ENCODE measurements around the gene SGMS1.
"Not testable (repeated sequence)": the region's sequence is repeated elsewhere in the genome, so short reads cannot be mapped to it uniquely, and the experiment has no call there.

SGMS1 gene

DNA sequence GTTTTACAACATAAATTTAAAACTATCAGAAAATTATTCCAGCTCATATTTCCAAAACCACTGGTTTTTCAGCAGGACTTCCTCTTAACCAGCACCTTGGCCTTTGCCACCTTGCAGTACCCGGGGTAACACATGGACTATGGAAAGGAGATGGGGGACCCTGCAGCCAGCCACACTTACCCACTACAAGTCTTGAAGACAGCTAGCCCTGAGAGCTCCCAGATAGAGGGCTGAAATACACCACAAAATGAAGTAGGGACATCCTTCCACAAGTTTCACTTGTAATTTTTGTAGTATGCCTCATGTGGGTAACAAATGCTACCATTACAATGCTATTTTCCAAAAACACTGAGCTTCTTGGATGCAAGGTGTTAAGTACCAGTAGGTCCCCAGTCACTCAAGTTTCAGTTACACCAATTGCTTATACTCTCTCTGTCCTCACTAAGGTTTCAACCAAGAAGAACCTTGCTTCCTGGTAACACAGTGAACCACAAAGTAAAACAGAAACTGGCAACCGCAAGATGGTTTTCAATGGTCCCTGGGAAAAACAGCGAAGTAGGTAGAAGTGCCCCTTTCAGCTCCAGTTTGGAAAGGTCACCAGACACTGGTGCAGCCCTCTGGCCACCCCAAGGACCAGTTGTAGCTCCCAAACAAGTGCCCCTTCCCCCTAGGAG is 110.9 kb downstream of the SGMS1 start:
- no peak for DNase-seq (ENCODE audit: extremely low read depth in 1 of 2, low read depth in 1 of 2)

DNA sequence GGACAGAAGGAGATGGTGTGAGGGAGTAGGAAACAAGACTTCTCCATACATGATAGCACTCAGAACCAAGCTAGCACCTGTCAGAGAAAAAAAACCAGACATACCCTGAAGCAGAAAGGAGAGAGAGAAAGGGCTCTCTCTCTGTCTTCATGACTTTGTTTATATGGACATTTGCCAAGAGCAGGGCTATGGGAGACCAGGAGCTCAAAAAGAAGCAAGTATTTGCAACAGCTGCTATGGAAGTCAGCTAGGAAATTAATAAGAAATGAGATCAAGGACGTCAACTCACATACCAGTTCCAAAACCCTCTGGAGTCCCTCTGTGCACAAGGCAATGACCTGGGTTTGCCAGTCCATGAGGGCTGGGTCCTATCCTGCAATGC is 111.6 kb downstream of the SGMS1 start:
- no peak for DNase-seq (ENCODE audit: extremely low read depth in 1 of 2, low read depth in 1 of 2)

DNA sequence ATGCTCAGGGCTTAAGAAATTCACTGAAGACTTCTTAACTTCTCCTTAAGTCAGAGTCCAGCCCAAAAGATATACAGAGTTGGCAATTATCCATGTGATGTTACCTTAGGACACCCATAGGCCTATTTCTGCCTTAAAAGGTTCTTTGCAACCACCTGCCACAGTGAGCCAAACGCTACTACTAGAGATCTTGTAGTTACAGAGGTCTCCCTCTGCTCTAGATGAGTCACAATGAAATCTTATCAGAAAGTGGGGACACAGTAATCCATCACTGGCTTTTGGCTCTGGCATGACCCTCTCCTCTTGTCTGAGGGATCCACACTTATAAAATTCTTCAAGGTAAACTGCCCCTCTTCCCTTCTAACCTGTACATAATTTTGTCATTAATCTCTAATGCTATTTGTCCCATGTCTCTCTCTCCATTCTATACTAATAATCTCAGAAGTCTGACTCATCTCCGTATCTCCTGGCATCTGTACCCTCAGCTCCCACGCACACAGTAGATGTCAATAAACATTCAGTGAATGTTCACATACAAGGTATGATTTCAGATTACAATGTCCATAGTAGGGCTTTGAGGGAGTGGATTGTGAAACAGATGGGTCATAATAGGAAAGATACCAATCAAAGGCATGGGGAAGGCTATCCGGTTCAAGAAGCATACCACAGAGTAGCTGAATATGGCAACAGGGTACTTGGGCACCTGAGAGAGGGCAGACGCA is 112.1 kb downstream of the SGMS1 start:
- no peak for DNase-seq (ENCODE audit: extremely low read depth in 1 of 2, low read depth in 1 of 2)

DNA sequence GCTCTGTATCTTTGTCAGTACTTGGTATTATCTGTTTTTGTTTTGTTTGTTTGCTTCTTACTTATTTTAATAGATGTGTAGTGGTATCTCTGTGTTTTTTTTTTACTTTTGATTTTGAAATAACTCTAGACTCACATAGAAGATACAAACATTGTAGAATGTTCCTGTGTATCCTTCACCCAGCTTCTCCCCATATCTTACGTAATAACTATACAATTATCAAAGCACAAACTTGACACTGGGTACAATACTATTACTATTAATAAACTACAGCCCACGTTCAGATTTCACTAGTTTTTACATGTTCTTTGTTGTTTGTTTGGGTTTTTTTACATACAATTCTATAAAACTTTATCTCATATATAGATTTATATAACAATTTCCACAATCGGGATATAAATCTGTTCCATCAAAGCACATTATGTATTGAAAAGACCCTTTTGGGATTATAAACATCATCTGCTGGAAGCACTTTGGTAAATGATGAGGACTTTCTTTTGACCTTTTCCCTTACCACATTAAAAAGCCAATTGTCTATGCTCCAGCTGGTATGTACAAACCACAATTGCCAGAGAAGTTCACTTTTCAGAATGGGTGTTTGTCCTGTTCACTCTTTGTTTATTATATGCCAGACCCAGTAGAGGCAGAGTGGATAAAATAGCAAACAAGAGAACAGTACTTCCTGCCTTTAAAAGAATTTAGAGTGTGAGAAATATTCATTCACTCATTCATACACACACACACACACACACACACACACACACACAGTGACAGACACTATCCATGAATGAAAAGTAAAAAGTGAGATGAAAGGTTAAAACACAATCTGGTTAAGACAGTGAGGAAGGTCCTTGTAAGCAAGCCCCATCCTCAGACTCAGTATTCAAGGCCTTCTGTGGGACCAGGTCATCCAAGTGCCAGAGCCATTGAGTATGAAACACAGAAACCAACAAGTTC is 113.0 kb downstream of the SGMS1 start:
- no peak for DNase-seq (ENCODE audit: extremely low read depth in 1 of 2, low read depth in 1 of 2)

DNA sequence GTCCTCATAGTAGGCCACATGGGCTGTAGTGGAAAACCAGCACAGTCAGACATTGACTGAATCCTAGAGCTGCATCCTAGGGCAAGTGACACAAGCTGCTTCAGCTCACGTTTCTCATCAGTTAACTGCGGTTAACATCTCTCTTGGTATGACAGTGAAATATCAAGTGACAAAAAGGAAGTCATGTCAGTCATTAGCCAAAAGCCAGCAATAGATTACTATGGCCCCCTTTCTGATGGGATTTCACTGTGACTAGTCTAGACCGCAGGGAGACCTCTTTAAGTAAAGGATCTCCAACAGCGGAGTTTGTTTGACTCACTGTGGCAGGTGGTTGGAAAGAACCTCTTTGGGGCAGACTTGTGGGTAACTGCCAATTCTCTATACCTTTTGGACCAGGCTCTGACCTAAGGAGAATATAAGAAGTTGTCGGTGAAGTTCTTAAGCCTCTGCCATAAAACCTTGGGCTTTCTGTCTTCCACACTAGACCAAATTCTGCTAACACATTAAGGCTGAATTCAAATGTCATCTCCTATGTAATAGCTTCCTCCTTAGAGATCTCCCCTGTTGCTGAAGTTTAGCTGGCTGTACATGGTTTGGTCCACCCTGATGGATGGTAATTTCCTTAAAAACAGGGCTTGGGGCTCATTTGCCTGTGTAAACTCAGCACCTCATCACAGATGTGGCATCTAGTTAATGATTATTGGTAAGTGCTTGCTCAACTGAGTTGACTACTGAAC is 115.3 kb downstream of the SGMS1 start:
- DNase-seq (ENCODE audit: extremely low read depth in 1 of 2, low read depth in 1 of 2): no peak

DNA sequence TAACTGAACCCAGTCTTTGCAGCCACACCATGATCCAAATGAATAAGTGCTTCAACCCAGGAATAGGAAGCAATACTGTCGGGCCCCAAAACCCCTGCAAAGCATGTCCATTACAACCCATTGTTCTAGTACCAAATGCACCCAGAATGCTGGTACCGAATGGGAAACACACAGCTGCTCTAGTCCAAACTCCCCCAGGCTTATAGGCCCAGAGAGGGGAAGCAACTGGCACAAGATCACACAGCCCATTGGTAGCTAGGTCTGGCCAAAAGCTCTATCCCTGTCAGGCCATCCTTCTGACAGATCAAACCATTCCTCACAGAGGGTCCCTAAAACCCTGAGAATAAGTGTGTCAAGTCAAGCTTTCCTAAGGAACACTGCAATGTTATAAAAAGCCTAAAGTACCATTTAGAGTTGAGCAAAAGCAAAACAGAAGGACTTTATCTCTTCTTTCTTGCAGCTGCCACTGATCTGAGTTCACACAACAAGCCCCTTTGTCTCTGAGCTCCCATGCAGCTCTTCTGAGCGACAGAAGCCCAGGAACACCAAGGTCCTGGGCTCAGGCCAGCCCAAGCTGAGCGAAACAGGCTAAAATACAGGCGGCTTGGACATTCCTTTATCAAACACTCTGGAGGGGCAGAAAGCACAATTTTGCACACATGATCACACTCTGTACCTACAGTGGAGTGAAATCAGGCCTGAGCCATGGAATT is 116.7 kb downstream of the SGMS1 start:
- no peak for DNase-seq (ENCODE audit: extremely low read depth in 1 of 2, low read depth in 1 of 2)

DNA sequence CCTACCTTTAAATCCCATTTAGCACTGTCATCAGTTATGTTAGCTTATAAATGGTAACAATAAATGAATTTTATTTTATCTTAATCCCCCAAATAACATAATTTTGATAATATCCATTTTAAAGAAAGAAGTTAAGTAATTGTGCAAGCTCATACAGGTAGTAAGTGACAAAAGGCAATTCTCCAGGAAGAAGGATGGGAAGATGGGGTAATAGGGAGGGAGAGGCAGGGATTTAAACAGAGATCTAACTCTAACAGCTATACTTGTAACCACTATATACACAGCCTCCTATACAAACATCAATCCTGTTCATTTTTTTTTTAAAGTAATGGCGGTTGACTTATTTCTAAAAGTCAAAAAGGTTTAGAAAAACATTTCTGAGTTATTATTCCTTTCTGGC is 119.4 kb downstream of the SGMS1 start:
- DNase-seq (ENCODE audit: extremely low read depth in 1 of 2, low read depth in 1 of 2): no peak

DNA sequence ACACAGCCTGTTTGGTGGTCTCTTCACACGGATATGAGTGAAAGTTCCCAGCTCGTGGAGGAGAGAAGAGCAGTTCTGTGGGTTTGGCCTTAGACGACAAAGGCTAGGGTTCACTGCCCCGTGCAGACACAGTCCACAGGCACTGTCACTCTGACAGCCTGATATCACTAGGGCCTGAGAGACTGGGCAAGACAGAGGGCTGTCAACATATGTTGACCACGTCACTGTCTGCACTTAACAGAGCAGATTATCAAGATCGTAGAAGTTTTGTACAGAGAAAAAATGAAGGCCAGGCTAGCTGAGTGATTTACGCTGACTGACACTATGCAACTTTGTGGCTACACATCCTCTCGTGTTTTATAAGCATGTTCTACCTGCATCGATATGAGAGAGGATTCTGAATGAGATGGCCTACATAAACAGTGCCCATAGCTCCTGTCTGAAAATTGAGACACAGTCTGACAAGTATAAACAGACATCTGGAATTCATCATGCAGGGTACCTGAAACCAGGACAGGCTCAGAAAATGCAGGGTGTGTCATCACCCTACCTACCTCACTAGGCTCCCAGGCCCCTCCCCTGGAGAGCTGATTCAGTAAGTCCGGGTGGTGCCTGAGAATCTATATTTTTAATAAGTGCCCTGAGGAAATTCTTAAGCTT is 120.0 kb downstream of the SGMS1 start:
- DNase-seq (ENCODE audit: extremely low read depth in 1 of 2, low read depth in 1 of 2): no peak

DNA sequence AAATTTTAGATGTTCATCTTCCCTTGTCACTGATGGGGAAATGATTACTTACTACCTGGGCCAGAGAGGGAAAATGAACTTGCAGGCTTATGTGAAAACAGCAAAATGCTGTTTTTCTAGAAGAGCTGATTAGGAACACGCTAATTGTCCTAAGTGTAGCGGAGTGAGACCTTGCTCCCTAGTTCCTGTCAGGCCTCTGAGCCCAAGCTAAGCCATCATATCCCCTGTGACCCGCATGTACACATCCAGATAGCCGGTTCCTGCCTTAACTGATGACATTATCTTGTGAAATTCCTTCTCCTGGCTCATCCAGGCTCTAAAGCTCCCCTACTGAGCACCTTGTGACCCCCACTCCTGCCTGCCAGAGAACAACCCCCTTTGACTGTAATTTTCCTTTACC is 120.6 kb downstream of the SGMS1 start:
- DNase-seq (ENCODE audit: extremely low read depth in 1 of 2, low read depth in 1 of 2): not testable (repeated sequence)

DNA sequence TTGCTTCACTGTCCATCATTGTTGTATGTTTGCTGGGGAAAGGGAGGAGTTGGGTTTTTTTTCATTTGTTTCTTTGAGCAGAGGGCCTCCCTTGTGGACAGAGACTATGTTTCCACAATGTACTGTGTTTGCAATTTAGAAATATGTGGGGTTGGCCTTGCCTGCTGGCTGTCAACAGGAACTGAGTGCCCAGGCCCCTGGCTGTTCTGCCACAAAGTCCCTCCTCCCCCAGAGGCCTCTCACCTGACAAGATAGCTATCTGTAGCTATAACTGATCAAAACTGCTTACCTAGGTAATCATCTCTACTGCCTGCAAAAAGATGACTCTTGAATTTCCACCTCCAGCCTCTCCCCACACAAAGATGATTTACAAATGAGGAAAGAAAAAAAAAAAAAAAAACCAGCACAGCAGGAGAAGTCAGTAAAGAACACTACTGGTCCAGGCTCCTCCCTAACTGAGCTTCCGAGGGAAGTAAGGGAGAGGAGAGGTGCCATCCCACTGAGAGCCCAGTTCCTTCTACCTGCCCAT is 121.8 kb downstream of the SGMS1 start:
- DNase-seq (ENCODE audit: extremely low read depth in 1 of 2, low read depth in 1 of 2): no peak

DNA sequence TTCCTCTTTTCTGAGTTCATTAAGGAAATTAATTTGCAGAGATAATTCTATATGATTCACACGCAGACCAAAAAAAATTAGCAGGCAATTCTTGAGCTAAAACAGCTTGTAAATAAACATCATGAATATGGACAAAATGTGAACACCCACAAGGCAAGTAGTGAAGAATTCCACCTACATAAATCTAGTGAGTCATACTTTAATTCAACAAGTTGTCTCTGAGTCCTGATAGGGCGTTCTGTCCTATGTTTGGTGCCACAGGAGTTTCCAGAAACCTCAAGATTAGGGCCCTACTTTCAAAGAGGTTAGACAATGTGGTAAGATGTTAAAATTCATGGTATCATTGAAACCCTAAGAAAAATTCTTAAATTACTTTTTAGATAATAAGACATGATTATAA is 122.3 kb downstream of the SGMS1 start:
- no peak for DNase-seq (ENCODE audit: extremely low read depth in 1 of 2, low read depth in 1 of 2)

DNA sequence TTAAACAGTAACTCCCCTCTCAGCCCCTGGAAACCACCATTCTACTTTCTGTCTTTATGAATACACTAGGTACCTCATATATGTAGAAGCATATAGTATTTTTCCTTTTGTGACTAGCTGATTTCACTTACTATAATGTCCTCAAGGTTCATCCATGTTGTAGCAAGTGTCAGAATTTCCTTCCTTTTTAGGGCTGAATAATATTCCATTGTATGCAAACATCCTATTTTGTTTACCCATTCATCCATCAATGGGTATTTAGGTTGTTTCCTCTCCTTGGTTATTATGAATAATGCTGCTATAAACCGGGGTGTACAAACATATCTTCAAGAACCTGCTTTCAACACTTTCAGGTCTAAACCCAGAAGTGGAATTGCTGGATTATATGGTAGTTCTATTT is 125.3 kb downstream of the SGMS1 start:
- no peak for DNase-seq (ENCODE audit: extremely low read depth in 1 of 2, low read depth in 1 of 2)

DNA sequence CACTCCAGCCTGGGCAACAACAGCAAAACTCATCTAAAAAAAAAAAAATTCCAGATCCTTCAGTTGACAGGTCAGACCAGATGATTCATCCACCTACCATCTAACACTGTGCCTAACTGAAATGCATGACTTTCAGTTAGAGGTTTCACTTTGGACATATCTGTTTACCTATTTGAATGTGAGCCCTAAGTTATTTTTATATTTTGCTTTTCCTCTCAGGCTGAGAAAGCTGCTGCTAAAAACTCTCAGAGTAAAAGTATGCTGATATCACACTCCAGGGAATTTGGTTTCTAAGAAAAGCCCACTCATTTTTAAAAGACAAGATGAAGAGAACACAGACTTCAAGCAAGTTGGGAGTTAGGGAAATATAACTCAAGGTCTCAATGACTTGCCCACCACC is 126.0 kb downstream of the SGMS1 start:
- DNase-seq (ENCODE audit: extremely low read depth in 1 of 2, low read depth in 1 of 2): no peak

DNA sequence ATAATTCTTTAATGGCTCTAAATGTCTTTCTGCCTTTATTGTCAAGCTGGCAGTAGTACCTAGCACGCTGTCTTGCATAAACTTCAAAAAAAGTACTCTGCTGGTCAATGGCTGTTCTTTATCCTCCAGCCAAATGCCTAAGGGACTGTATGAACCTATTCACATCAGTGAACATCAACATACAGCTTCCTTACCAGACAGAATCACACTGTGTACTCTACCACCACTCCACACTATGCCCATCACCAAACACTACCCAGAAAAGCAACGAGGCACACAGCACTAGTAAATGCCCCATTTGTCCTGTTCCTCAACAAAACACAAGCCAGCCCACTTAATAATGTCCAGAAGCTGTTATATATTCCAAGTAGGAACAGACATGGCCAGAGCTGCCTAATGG is 127.5 kb downstream of the SGMS1 start:
- no peak for DNase-seq (ENCODE audit: extremely low read depth in 1 of 2, low read depth in 1 of 2)

DNA sequence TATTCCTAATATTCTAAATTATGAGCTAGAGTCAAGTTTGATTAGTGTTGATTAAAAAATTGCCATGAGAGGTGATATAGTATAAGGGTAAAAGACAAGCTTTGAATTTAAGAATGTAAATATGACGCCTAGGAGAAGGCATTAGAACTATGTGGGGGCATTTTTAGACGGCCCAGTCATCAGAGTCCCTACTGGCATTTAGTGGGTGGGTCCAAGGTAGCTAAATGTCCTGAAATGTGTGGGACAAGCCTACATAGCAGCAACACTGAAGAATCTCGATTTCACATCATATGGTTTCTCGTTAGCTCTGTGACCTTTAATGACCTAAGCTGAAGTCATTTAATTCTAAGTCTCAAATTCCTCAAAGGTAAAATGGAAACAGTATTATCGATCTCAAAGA is 133.5 kb downstream of the SGMS1 start:
- no peak for DNase-seq (ENCODE audit: extremely low read depth in 1 of 2, low read depth in 1 of 2)

DNA sequence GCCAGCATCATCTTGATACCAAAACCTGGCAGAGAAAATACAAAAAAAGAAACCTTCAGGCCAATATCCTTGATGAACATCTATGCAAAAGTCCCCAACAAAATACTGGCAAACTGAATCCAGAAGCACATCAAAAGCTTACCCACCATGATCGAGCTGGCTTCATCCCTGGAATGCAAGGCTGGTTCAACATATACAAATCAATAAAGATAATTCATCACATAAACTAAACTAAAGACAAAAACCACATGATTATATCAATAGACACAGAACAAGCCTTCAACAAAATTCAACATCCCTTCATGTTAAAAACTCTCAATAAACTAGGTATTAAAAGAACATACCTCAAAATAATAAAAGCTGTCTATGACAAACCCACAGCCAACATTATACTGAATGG is 139.2 kb downstream of the SGMS1 start:
- DNase-seq (ENCODE audit: extremely low read depth in 1 of 2, low read depth in 1 of 2): not testable (repeated sequence)

DNA sequence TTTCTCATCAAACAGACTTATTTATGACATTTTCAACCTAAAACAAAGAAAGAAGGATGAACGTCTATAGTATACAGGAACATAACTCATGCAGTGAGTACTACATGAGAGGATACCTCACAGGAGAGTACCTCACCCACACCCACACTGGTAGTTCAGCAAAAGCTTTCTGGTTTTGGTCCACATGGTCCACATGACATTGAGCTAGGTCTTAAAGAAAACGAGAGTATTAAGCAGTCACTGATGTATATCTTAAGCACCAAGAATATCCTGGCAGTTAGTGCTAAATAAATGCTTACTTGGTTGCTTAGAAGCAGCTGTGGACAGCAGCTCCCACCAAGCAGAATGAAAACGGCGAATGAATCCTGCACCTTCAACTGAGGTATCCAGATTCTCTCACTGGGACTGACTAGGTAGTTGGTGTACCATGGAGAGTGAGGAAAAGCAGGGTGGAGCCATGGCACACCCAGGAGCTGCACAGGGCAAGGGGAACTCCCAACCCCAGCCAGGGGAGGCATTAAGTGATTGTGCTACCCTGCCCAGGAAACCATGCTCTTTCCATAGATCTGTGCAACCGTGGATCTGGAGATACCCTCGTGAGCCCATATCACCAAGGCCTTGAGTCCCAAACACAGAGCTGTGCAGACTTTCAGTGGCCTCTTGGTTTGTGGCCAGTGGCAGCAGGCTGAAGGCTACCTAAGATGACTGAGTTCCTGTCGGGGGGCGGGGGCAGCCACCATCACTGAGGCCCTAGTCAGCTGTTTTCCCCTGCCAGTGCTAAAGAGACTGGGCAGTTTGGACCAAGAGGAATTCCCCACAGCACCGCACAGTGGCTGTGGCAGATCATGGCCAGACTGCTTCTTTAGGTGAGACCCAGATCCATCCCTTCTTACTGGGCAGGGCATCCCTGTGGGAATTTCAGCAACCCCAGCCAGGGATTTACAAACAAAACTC is 143.4 kb downstream of the SGMS1 start:
- no peak for DNase-seq (ENCODE audit: extremely low read depth in 1 of 2, low read depth in 1 of 2)

All from activated CD8-positive, alpha-beta memory T cell treated with anti-CD3 and anti-CD28 coated beads for 1 hour (primary cell).